ENCODE measurements around the gene SETBP1.

Gene SETBP1

GRCh38 chr18:44764863-44765262 is 84.2 kb downstream of the SETBP1 start:
- DNase-seq (ENCODE audit: extremely low read depth, insufficient read length) = no peak
- no peaks in the 10 kb centered on the region; the same call in 1 of the 2 replicates for H3K27me3 ChIP-seq (replicated peaks; ENCODE audit: control insufficient read depth, insufficient read depth, low read length)
- no peak for TF ChIP-seq CTCF (IDR thresholded peaks at IDR 0.05; ENCODE audit: insufficient read depth, low read length, poor library complexity, severe bottlenecking)
- H3K4me3 ChIP-seq (replicated peaks; ENCODE audit: low read depth, low read length) = no peak overlapping the region
- no peaks in the 10 kb centered on the region for H3K36me3 ChIP-seq (ENCODE audit: control insufficient read depth, insufficient read depth, low read length)

- H3K4me3 ChIP-seq (replicated peaks; ENCODE audit: low read depth, low read length) = no peak overlapping the region
- DNase-seq (ENCODE audit: extremely low read depth, insufficient read length) = no peak
- no peaks in the 10 kb centered on the region for H3K36me3 ChIP-seq (ENCODE audit: control insufficient read depth, insufficient read depth, low read length)
Observed at GRCh38 chr18:44765456-44765855, 84.8 kb downstream of the SETBP1 start.

GRCh38 chr18:44766450-44766849 is 85.8 kb downstream of the SETBP1 start:
- no peak for DNase-seq (ENCODE audit: extremely low read depth, insufficient read length)
- TF ChIP-seq CTCF (IDR thresholded peaks at IDR 0.05; ENCODE audit: insufficient read depth, low read length, poor library complexity, severe bottlenecking) = no peak

More at GRCh38 chr18:44765456-44765855, 84.8 kb downstream of the SETBP1 start:
- no peaks in the 10 kb centered on the region; the same call in 1 of the 2 replicates for H3K27me3 ChIP-seq (replicated peaks; ENCODE audit: control insufficient read depth, insufficient read depth, low read length)
- TF ChIP-seq CTCF (IDR thresholded peaks at IDR 0.05; ENCODE audit: insufficient read depth, low read length, poor library complexity, severe bottlenecking) = no peak

GRCh38 chr18:44767807-44768206 is 87.1 kb downstream of the SETBP1 start:
- Histone ChIP-seq H3K36me3 (ENCODE audit: control insufficient read depth, insufficient read depth, low read length) (no peaks in the 10 kb centered on the region), H3K27me3 (replicated peaks; ENCODE audit: control insufficient read depth, insufficient read depth, low read length) (no peaks in the 10 kb centered on the region; the same call in 1 of the 2 replicates), H3K4me3 (replicated peaks; ENCODE audit: low read depth, low read length) (no peak overlapping the region)
- DNase-seq (ENCODE audit: extremely low read depth, insufficient read length) = no peak
- TF ChIP-seq CTCF (IDR thresholded peaks at IDR 0.05; ENCODE audit: insufficient read depth, low read length, poor library complexity, severe bottlenecking) = no peak

More at GRCh38 chr18:44766450-44766849, 85.8 kb downstream of the SETBP1 start:
- Histone ChIP-seq H3K4me3 (replicated peaks; ENCODE audit: low read depth, low read length) (no peak overlapping the region), H3K36me3 (ENCODE audit: control insufficient read depth, insufficient read depth, low read length) (no peaks in the 10 kb centered on the region), H3K27me3 (replicated peaks; ENCODE audit: control insufficient read depth, insufficient read depth, low read length) (no peaks in the 10 kb centered on the region; the same call in 1 of the 2 replicates)

- no peak for DNase-seq (ENCODE audit: extremely low read depth, insufficient read length)
Observed at GRCh38 chr18:44770641-44771040, 90.0 kb downstream of the SETBP1 start.

More at GRCh38 chr18:44770641-44771040, 90.0 kb downstream of the SETBP1 start:
- Histone ChIP-seq H3K4me3 (replicated peaks; ENCODE audit: low read depth, low read length) (no peak overlapping the region), H3K27me3 (replicated peaks; ENCODE audit: control insufficient read depth, insufficient read depth, low read length) (no peaks in the 10 kb centered on the region; the same call in 1 of the 2 replicates), H3K36me3 (ENCODE audit: control insufficient read depth, insufficient read depth, low read length) (no peaks in the 10 kb centered on the region)
- no peak for TF ChIP-seq CTCF (IDR thresholded peaks at IDR 0.05; ENCODE audit: insufficient read depth, low read length, poor library complexity, severe bottlenecking)
